Epidermal melanocyte (primary cell): ENCODE data around the gene FBXO5.

Experiments used
- DNase-seq: peaks from one replicate; pipeline ENCODE4 v3.0.0; 2011; ENCODE audit warnings: low spot score; ENCODE audit not compliant: insufficient read length

The FBXO5 gene

DNA sequence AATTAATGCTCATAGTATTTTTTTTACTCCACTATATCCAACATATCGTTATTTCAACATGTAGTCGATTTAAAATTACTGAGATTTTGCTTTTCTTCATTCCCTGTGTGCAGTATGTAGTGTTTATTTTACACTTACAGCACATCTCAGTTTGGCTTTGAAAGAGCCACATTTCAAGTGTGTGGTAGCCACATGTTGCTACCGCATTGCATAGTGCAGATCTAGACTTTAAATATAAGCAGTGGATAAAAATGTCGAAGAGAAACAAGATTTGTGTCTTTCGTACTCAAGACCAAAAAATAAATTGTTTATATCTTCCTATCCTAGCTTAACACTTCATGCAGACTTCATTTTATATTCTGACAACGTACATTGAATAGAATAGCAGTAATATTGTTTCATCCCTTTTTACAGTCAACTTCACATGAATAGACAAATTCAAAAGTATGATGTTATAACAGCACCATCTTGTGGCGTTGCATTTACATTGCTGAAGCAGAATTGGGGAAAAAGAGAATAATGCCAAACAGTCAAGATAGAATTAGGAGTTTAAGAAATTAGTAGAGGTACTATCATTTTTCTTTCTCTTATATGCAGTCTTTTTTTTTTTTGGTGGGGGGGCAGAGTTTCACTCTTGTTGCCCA is 29.9 kb downstream of the FBXO5 start:
- DNase-seq = peak; percentile 47

DNA sequence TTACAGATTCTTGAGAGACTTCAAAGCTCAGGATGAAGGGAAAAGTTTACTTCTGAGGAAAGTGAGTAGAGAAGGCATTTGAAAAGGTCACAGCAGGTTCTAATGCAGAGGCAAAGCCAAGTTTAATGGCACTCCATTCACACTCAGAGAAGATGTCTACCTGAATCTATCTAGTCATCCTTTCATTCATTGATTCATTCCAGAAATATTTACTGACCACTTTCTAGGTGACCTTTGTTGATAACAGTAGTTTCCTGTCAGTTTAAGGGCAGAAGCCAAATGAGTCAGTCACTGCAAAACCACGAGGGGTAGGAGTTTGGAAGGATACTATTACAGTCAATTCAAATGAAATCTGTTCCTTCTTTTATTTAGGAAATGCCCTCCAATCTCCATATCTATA is 30.8 kb downstream of the FBXO5 start:
- no peak for DNase-seq

DNA sequence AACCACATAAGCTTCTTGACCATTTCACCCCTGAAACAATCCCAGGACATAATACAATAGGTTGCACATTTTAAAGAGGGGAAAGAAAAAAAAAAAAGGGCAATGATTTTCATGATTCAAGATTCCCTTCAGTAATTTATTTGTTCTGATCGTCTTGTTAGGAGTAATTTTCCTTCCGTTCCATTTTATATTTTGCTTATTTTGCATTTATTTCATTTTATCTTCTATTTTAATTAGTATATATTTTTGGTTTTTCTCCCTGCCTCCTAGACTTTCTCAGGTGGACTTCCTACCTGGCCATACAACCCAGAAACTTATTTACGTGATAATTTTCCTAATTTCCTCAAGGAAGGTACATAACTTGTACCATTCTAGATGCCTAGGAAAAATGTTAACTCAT is 32.6 kb downstream of the FBXO5 start:
- no peak for DNase-seq

DNA sequence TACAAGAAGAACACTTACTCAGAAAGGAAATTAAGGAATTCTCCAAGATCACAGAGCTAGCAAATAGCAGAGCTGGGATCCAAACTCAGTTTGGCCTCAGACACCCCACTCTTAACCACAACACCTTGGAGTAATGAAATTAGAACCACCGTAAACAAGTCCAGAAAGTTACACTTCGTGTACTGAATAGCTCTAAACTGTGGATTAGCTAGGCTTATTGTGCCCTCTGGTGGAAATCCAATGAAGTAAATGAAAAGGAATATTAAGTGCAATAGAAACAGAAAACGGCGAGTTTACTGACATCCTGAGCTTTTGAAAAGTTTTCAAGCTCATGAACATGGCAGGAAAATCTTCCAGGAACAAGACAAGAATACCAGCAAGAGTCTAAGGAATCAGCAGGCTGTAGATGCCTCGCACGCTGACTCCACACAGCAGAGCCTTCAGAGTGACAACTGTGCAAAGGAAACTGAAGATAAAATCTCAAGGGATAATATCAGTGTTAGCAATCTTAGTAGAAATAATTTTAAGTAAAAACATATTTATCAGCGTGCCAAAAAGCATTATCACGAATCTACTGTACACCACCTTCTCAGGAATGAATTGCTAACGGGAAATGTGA is 34.6 kb downstream of the FBXO5 start:
- DNase-seq = no peak

DNA sequence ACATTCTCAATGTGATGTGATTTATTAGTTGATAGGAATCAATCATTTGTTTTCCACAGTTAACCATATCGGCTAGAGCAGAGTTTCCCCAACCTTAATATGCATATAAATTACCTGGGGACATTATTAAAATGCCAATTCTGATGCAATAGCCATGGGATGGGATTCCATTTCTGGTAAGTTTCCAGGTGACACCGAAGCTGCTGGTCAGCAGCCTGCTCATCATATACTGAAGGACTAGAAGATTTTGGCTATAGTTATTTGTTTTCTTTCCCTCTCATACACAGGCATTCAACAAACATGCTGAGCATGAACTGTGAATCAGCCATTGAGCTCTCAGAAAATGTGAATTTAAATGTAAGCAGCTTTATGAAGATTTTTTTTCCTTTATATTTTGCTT is 35.8 kb downstream of the FBXO5 start:
- no peak for DNase-seq

DNA sequence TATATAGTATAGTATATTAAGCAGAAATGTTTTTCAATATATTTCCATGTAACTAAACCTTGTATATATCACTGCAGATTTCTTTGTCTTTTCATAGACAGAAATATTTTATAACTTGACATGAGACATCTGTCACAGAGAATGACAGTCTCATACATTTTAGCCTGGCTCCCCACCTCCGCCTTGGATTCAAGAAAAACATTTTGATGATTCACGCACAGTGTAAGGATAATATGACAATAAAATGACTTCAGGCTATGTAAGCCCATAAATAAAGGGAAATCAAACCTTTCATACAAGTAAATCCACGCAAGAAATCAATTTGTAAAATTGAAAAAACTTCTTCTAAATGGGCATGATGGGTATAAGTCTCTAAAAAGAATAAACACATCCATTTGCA is 36.4 kb downstream of the FBXO5 start:
- DNase-seq = no peak

DNA sequence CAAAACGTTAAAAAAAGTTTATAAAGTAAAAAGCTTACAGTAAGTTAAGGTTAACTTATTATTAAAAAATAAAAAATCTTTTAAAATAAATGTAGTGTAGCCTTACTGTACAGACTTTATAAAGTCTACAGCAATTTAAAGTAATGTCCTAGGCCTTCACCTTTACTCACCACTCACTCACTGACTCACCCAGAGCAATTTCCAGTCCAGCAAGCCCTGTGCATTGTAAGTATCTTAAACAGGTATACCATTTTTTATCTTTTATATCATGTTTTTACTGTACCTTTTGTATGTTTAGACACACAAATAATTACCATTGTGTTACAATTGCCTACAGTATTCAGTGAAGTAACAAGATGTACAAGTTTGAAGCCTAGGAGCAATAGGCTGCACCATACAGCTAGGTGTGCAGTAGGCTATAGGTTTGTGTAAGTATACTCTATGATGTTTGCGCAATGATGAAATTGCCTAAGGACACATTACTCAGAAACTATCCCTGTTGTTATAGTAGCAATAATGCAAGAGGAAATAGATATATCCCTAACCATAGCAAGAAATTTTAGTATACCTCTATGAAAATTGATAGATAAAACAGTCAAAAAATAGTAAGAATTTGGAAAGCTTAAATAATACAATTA is 39.5 kb downstream of the FBXO5 start:
- DNase-seq = no peak

DNA sequence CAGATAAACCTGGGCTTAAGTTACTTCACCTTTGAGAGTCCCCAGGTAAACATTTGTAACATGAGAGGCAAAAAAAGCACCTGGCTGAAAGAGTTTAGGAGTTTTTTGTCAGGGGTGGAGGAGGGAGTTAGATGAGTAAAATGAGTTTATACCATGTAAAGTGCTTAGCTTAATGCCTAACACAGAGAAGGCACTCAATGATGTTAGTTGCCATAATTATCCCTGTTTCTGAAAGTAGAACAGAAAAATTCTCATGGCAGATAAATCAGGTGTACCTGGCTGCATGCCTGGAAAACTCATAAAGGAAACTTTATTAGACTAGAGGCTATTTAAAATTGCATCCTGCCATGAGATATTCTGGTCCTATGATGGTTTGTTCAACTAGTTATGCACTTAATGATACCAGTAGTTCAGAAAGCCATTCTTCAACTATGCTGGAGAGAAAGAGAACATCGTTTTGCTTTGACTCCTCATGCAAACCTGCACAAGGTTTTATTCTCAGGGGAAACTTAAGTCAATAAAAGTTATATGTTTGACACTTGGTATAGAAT is 40.4 kb downstream of the FBXO5 start:
- DNase-seq = no peak

DNA sequence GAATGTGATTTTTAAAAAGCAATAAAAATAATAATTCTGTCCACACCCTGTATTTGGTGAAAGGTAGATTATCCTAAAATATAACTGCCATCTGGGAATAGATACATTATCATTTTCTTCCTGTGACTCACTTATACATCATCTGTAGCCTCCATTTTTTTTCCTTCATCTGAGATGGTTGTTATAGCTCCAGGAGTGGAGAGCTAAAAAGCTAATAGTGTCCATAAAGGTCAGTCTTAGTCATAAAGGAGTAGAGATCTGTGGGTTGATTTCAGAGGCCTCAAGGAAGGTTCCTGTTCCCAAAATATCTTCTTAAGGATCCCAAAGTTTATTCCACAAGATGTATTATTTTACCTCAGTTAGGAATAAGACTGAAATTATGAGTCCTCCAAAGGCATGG is 41.1 kb downstream of the FBXO5 start:
- no peak for DNase-seq

DNA sequence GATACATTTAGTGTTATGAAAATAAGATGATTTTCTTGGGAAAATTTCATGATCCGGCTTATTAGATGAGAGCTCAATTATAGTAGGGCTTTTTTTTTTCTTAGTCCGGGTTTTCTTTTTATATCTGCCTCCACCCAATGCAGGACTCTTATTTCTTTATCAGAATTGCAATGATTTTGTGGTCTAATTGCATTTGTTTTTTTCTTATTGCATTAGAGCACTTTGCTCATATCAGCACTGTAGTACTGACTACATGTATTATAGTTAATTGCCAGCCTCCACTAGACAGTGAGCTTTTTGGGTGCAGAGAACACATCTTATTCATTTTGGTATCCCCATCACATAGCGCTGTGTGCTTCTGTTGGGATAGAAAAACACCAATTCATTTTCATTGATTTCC is 50.0 kb downstream of the FBXO5 start:
- DNase-seq = no peak

DNA sequence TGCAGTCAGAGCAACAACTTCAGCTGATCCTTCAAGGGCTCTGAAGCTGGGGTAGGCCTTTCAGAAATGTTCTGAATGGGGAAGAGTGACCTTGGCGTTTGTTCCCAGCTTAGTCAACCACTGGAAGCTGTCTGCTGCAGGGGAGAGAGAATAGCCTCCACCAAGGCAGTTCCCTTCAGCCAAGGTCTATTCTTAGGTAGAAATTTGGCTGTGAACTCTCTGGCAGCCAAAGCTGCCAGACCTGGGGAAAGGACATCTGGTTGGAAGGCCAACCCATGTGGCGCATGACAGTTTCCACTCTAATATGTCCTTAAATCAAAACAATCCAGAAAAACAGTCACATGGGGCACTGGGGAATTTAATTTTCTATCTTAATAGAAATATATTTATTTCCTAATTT is 60.1 kb downstream of the FBXO5 start:
- DNase-seq = no peak
